ENCODE data around the gene KCND2.
"Not testable (repeated sequence)": the region's sequence is repeated elsewhere in the genome, so short reads cannot be mapped to it uniquely, and the experiment has no call there.

Gene KCND2

DNA sequence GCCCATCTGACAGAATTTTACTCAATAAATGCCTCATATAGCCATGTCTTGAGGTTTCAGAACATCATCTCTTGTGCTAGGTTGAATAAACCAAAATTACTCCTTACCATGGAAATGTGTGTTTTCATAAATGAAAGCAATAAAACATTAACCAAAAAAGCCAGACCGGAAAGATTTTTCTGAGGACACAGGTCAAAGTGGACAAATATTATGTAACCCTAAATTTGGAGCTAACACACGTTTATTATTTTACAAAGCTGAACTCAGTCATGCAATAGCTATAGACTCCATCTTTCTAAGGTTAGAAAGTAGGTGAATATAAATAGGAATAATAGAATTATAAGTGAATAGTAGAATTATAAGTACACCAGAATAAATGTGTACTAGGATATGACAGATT is 315.9 kb downstream of the KCND2 start:
- DNase-seq, result no peak

DNA sequence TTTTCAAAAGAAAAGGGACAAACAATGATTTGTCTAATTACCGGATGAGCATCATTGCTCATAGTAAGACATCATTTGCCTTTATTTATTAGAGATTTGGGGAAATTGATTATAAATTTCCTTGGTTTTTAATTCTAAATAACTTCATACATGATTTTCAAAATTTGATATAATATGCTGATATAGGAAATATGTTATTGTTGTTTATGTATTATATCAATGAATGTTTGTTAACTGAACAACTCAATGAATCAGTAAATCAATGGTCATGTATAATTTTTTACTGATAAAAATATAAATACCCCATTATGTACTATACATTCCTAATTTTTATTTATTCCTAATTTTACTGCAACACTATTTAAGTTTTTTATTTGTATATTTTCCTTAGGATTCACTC is 327.6 kb downstream of the KCND2 start:
- DNase-seq, result no peak

DNA sequence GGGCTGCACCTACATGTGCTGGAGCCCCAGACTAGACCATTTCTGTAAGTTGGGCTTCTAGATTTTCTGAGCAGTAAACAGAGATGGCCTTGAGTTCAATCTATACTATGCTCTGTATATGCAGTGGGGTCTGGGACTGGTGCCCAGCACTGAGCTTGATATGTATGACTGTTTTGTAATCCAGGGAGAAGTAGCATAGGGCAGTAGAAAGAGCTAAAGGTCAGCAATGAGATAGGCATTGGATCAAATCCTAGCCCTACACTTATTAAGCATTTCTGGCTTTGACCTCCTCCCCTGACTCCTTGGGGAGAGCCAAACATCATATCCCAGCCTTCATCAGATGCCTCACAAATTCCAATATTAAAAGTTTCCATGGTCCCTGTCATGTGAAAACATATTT is 330.4 kb downstream of the KCND2 start:
- DNase-seq, result no peak

DNA sequence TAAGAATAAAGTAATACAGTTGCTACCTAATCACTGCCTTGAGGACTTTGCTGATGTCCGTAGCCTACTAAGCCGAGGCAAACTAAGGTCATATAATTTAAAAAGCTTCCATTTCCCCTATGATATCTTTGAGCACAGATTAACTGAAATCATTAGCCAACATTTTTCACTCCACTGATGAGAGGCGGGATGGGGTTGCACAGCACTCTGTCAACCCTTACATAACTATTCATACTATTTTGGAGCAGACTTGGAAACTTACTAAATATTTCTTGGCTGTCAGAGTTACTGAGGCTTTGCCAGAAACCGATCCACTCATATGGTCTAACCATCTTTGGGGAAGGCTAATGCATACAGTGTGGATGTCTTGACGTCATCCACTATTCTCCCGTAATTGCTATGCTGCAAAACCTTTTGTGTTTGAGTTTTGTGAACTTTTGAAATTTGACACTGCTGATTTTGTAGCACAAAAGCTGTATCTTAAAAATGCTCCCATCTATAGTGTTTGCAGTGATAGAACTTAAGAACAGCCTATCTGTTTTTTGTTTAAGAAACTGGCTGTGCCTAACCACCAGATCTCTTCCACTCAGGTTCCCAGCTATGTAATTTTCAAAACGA is 336.3 kb downstream of the KCND2 start:
- DNase-seq, result no peak

DNA sequence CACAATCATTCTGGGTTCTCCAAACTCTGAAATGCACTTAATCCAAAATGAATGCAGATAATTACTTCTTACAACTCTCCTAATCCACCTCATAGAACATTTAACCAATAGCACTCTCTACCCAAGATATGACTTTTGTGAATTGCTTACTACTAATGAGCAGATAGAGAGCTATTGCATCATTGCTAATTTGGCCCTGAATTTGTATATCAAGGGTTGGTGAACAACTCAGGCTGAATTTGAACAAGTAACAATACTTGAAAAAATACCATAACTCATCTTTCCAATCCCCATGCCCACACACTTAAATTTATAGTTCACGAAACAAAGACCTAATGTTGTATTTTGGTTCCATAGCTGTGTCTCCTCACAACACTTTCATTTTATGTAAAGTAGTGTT is 339.0 kb downstream of the KCND2 start:
- DNase-seq, result no peak

DNA sequence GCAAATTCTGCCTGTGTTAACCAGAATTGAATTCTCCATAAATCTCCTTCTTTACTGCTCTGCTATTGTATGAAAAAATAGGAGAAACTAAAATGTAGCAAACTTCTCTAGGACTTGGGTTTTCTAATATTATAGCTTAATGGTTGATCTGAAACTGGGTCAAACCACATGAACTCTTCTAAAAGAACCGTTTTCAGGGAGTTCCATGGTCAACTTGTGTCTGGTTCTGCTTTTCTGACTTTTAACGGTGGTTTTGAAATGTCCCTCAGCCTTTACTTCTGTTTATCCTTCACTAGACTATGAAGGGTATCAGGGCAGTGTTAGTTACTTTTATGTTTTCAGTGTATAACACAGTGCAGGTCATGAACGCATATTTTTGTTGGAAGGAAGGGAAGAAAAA is 342.7 kb downstream of the KCND2 start:
- no peak for DNase-seq

DNA sequence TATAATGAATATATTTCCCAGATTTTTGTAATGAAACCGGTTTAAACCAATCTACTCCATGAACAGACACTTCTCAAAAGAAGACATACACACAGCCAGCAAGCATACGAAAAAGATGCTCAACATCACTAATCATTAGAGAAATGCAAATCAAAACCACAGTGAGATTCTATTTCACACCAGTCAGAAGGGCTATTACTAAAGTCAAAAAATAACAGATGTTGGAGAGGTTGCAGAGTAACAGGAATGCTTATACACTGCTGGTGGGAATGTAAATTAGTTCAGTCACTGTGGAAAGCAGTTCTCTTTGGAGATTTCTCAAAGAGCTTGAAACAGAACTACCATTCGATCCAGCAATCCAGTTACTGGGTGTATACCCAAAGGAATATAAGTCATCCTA is 344.3 kb downstream of the KCND2 start:
- no peak for DNase-seq

DNA sequence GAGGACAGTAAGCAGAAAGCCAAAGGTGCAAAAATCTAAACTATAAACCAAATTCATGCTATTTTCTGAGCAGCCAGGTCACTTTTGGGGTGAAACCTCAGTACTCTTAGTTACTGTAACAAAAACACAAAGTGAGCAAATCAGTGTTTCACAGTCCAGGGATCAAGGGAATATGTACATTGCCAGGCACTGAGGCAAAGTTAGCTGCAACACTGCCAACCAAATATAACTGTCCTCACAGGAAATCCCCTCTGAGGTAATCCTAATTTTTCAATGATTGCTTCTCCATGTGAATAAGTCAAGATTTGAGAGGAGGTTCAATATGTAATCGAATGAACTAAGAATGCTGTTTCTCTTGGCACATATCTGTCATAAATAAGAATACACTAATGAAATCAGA is 355.3 kb downstream of the KCND2 start:
- no peak for DNase-seq

DNA sequence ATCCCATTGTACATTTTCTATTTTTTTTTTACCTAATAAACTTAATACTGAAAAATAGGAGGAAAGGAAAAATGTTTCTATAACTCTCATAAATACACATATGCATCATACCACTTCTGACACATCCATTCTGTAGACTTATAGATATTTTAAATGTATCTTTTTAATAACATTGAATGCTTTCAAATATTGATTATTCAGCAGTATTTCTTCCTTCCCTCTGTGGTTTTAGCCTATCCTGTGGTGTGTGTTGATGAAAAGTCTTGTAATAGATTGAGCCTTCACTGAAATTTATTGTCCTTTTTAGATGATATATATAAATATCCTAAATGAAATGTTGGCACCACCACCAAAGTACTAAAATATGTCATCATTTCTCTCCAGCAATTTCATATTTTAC is 366.9 kb downstream of the KCND2 start:
- DNase-seq, result no peak

DNA sequence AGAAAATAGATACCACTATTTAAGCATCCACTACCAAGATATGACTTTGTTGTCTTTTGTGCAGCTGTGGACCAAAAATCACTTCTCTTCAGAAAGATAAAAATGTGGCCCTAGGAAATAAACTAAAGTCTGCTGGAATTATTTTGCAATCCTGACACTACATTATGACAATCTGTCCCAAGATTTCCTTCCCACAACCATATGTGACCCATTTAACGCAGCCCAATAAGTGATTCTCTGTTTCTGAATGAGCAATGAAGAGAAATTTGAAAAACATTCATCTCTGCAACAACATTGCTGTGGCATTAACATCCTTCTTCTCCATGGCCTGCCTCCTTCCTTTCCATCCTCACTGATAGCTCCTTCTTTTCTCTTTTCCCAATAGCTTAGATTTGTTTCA is 373.0 kb downstream of the KCND2 start:
- DNase-seq, result no peak

DNA sequence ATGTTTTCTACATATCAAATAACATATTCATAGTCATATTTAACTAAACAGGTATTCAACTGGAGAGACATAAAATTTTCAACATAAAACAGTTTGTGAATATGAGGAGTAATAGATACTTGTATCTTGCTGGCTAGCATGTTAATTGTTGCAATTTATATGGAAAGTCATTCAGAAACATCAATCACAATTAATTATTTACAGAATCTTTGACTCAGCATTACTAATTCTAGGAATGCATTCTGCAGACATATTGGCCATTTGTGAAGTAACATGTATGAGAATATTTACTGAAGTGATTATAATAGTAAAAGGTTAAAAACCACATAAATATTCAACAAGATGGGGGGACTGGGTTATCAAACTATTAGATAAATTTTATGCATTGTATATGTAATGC is 381.3 kb downstream of the KCND2 start:
- DNase-seq, result no peak

DNA sequence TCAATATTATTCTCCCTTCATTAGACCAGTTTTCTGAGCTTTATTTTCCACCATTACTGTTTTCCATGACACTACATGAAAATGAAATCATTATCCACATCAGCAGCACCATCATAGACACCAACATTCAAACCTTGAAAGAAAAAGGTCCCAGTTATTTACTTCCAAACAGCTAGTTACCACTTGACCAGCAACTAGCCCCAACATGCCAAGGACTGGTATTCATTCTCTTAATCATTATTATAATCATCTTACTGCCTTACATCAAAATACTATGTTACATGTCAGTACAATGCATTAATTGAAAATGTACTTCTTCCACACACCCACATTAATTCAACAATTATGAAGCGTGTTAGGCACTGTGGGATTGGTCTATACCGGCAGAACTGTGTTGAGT is 385.5 kb downstream of the KCND2 start:
- no peak for DNase-seq

DNA sequence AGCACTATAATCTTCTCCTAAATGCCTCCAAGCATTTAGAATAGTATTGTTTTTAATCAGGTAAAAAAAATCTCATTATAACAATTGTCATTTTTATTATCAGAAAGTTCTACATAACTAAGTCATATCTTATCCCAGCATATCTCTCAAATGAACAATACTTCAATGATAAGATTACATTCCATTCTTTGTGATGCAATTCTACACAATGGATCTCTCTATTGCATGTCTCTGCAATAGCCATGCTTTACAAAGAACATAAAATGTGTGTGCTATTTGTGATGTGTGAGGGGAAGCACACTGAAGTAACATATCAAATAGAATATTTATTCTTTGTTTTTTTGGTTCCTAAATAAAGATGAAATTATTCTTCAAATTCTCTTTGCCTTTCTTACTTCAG is 389.3 kb downstream of the KCND2 start:
- DNase-seq, result no peak

DNA sequence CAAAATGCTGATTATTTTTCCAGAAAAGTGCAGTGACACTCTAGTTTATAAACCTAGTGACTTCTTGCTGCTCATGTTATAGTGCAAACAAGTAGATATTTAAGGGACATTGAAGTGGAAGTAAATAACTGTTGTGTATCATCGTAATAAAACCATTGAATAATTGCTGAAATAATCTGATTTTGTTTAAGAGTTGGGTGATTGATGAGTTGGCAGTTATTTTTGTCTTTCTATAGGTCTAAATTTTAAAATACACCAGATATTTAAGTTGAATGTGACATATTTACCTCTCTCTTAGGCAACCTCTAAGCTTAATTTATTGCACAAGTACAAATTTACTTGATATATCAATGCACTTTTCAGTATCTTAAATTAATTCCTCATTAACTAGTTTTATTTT is 392.1 kb downstream of the KCND2 start:
- no peak for DNase-seq

DNA sequence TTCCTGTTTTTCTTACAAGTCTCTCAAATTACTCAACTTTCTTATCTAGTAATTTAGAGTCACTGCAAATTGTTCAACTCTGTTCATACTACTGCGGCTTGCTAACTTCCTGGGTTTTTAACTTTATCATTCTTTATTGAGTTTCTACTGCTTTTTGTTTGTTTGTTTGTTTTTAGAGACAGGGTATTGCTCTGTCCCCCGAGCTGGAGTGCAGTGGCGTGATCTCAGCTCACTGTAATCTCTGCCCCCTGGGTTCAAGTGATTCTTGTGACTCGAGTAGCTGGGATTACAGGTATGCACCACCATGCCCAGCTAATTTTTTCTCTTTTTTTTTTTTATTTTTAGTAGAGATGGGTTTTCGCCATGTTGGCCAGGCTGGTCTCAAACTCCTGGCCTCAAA is 402.1 kb downstream of the KCND2 start:
- DNase-seq, result no peak

DNA sequence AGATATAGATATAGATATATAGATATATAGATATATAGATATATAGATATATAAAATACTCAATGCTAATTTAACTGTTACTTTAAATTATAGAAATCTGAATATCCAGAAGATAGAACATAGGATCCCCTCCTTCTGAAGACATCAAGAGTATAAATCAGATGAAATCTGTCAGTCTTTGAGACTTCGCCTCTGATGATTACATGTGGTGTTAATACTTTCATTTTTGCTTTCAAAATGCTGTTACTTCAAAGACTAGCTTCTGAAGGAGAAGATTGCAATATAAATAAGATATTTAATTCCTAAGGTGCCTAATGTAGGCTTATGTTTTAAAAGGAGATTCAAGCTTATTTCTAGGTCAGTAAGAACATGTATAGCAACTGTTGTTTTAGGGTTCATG is 404.6 kb downstream of the KCND2 start:
- DNase-seq, result no peak

DNA sequence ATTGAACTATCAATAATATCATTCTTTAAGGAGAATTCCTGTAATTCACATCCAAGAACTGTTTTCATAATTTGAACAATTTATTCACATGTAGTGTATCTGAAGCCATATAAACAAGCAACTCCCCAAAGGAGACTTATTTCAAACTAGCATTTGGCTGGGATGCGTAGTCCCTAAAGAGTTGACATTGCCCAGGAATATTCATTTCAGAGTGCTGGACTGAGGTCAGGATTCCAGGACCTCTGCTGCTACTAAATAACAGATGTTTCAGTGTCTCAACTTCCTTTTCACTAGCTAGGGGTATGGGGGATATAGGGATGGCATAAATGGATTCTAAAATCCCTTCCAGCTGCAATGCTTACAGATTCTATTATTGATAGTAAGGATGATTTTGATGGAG is 408.0 kb downstream of the KCND2 start:
- DNase-seq, result no peak

DNA sequence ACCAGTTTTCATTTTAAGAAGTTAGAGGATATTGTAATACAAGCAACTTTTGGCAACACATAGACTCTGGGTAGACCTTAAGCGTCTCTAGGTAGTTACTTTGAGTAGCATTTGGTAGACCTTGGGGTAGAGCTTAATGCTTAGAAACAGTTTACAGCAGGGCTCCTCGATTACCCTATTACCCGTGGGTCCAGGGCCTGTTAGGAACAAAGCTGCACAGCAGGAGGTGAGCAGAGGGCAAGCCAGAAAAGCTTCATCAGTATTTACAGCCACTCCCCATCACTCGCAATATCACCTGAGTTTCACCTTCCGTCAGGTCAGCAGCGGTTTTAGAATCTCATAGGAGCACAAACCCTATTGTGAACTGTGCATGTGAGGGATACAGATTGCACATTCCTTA is 411.5 kb downstream of the KCND2 start:
- DNase-seq, result no peak

DNA sequence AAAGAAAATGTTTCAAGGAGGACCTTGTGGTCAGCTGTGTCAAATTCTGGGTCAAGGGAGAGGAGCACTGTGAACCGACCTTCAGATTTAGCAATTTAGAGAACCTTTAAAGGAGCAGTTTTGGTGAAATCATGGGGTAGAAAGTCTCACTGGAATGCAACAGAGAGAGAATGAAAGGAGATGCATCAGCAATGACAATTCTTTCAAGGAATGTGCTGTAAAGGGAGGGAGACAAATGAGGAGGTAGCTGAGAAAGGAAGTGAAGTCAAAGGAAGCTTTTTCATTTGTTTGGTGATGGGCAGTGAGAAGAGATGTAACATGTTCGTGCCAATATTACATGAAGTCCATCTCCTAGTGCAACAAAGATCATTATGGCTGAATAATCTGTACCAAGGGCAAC is 418.9 kb downstream of the KCND2 start:
- no peak for DNase-seq

DNA sequence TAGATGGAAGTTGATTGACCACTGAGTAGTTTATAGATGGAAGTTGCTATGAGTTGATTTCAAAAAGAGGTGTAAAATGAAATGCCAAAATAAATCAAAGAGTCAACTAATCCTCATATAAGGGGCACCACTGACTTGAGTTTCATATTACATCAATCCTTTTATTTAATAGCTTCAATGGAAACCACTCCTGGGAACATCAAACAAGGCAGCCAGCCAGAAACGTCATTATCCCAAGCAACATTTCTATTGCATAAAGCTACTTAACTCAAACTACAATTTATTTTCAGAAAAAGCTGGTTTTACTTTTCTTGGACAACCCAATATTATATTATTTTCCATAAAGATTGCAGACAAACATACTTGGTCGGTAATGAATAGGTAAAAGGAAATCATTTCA is 422.9 kb downstream of the KCND2 start:
- DNase-seq, result no peak

DNA sequence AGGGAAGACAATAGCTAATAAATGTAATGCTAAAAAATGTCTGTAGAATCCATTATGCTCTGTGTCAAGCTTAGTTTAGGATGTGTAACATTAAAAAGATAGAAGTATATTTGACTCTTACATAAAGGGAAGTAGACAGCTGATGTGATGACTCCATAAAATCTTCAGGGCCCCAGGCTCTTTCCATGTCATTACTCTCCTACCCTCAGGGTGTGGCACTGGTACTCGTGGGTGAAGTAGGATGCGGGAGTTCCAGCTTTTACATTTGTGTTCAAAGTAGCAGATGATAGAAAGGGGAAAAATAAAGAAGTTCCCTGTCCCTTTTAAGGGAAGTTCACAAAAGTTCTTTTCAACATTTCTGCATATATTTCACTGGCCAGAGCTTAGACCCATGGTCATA is 427.8 kb downstream of the KCND2 start:
- no peak for DNase-seq

DNA sequence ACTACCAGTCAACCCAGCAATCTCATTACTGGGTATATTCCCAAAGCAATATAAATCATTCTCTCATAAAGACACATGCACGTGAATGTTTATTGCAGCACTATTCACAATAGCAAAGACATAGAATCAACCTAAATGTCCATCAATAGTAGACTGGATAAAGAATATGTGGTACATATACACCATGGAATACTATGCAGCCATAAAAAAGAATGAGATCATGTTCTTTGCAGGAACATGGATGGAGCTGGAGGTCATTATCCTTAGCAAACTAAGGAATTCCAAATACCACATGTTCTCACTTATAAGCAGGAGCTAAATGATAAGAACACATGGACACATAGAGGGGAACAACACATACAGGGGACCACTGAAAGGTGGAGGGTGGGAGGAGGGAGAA is 429.4 kb downstream of the KCND2 start:
- DNase-seq, result not testable (repeated sequence)

DNA sequence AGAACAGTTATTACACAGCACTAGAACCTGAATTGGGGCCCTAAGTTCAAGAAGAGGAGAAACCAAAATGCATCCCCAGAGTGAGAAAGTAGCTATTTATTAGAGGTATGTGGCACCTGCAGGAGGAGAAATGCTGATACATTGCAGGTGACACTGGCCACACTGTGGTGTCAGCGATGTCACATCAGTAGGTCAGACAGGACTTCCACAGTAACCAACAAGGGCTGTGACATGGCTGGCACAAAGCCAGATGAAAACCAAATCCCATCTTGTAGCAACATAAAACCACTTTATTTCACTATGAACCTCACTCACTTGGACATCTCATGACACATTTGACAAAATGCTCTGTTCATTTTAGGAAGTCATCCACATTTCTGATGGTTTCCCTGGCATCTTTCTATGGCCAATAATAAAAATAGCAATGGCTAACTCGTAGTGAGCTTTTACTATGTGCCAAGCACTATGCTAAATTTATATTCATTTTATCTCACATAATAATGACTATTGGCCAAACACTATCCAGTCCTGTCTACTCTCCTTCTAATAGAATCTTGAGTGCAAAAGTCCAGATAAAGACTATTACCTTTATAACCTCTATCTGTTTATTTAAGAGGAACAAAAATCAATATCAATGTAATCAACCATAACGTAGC is 430.7 kb downstream of the KCND2 start:
- DNase-seq, result no peak

DNA sequence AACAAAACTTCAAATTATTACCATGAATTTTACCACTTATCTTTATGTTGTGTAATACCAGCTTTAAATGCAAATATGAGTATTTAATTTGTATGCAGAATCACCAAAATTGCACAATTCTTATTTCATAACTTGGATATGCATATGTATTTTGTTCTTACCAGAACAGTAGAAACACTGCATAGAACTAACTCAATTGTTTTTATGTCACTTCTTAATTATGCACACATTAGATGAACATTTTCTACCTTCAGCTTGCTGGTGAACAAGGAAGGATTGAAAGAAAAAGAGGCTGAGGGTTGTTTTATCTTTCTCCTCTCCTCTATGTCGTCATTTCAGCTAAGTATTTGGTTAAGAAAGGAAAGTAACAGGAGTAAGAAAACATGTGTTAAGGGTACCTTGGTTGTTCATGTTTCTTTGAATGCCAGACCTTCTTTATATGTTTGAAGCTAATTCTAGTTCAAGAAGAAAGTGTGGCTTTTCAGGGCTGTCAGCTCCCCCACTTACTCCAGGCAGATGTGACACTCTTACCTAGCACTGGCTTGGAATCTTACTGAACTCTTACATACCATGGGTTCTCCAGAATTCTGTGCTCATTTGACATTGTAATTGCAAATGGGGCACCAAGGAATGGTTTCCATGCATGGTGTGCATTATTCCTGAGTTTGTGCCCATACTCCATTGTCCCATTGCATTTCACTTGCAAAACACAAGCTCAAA is 436.4 kb downstream of the KCND2 start:
- no peak for DNase-seq

DNA sequence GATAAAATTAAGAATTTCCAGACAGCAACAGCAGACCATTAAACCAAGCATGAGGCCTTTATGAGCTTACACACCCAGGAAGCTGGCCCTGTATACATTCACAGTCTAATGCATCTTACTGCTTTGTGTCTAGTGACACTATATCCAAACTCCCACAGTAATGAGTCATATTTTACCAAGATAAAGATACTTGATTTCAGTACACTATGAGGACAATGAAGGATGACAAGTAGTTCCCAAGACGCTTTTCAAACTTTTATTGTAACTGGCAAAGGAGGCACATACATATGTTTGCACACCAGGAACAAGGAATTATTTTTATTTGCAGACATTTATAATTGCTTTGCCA is 437.0 kb downstream of the KCND2 start:
- no peak for DNase-seq
